KMS-11 (cell line): Measurements from ENCODE around the gene MRPL12.

Experiments used
- H2AFZ ChIP-seq: fragments of 200-600 bp; sonication (generic); 2 replicates; pipeline ENCODE4 v1.6.1; 2016; ENCODE audit warnings: antibody characterized with exemption, mixed run types, low read depth
- H3K27ac ChIP-seq: fragments of 200-600 bp; sonication (generic); 2 replicates; pipeline ENCODE4 v1.6.1; 2016; ENCODE audit warnings: mild to moderate bottlenecking, mixed run types
- H3K27me3 ChIP-seq: fragments of 200-600 bp; sonication (generic); 2 replicates; pipeline ENCODE4 v1.6.1; 2017; ENCODE audit warnings: mild to moderate bottlenecking, low read depth, mixed run types, moderate library complexity; ENCODE audit not compliant: insufficient read depth
- H3K36me3 ChIP-seq: fragments of 200-600 bp; sonication (generic); 2 replicates; pipeline ENCODE4 v1.6.1; 2017; ENCODE audit warnings: mild to moderate bottlenecking, mixed run types; ENCODE audit not compliant: insufficient read depth
- H3K4me1 ChIP-seq: fragments of 200-600 bp; sonication (generic); 2 replicates; pipeline ENCODE4 v1.6.1; 2016; ENCODE audit warnings: mild to moderate bottlenecking, low read depth, mixed run types; ENCODE audit not compliant: poor library complexity, severe bottlenecking
- H3K4me2 ChIP-seq: fragments of 200-600 bp; sonication (generic); 2 replicates; pipeline ENCODE4 v1.7.0; 2016; ENCODE audit warnings: mild to moderate bottlenecking, mixed run types
- H3K4me3 ChIP-seq: fragments of 200-600 bp; sonication (generic); IDR thresholded peaks from 2 replicates; pipeline ENCODE4 v1.6.1; 2017; ENCODE audit warnings: low read depth, low read length, mixed read lengths; ENCODE audit not compliant: insufficient read depth
- H3K79me2 ChIP-seq: fragments of 200-600 bp; sonication (generic); 2 replicates; pipeline ENCODE4 v1.6.1; 2016; ENCODE audit warnings: low read depth, mixed run types; ENCODE audit not compliant: insufficient read depth
- H3K9ac ChIP-seq: fragments of 200-600 bp; sonication (generic); 2 replicates; pipeline ENCODE4 v1.6.1; 2016; ENCODE audit warnings: mild to moderate bottlenecking, mixed run types
- H4K20me1 ChIP-seq: fragments of 200-600 bp; sonication (generic); 2 replicates; pipeline ENCODE4 v1.6.1; 2016; ENCODE audit warnings: mild to moderate bottlenecking, mixed run types; ENCODE audit not compliant: insufficient read depth
- TF ChIP-seq, protein P1 (sequence below): fragments of 200-600 bp; sonication (generic); conservative IDR thresholded peaks from 2 replicates; pipeline ENCODE4 v1.6.1; 2017; ENCODE audit warnings: low read depth, mild to moderate bottlenecking, antibody characterized with exemption, low read length, moderate library complexity, mixed read lengths

The MRPL12 gene

DNA sequence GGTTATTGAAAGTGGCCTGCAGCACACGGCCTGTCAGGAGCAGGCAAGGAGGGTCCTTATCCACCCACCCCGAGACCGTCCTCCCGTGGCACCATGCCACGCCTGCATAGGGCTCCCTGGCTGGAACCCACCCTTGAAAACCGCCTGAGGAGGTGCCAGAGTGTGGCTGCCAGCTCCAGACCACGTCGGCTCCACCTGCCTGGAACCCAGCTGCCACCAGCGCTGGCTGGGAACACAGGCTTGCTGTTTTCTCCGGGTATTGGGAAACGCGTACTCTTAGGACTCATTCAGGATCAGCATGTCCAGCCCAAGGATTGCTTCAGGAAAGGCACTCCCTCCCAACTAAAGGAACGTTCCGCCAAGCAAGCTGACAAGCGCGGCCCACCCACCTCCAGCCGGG is 26.3 kb upstream of the MRPL12 start:
- Histone ChIP-seq H3K4me3 (no peak overlapping the region), H3K27me3 (no peaks in the 10 kb centered on the region), H3K9ac (no peak overlapping the region), H2AFZ (no peak overlapping the region), H3K4me1 (no peaks in the 10 kb centered on the region), H4K20me1 (no peaks in the 10 kb centered on the region), H3K36me3 (no peaks in the 10 kb centered on the region), H3K27ac (no peak overlapping the region), H3K79me2 (peaks cover 8% of the 10 kb centered on the region; the same call in 1 of the 2 replicates), H3K4me2 (no peak overlapping the region)
- TF ChIP-seq, protein P1, sequence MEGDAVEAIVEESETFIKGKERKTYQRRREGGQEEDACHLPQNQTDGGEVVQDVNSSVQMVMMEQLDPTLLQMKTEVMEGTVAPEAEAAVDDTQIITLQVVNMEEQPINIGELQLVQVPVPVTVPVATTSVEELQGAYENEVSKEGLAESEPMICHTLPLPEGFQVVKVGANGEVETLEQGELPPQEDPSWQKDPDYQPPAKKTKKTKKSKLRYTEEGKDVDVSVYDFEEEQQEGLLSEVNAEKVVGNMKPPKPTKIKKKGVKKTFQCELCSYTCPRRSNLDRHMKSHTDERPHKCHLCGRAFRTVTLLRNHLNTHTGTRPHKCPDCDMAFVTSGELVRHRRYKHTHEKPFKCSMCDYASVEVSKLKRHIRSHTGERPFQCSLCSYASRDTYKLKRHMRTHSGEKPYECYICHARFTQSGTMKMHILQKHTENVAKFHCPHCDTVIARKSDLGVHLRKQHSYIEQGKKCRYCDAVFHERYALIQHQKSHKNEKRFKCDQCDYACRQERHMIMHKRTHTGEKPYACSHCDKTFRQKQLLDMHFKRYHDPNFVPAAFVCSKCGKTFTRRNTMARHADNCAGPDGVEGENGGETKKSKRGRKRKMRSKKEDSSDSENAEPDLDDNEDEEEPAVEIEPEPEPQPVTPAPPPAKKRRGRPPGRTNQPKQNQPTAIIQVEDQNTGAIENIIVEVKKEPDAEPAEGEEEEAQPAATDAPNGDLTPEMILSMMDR: no peak

DNA sequence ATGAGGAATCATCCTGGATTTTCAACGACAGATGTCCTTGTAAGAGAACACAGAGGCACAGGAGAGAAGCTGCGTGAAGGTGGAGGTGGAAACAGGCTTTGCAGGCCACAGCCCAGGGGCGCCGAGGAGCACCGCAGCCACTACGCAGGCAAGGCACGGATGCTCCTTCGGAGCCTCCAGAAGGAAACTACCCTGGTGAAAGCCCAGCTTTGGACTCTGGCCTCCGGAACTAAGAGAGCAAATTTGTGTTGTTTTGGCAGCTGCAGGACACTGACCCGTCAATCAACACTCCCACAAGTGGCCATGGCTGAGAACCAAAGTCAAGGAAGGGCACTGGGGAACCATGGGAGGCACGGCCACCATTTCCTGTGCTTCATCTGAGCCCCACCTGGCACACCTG is 23.0 kb upstream of the MRPL12 start:
- Histone ChIP-seq H3K36me3 (no peaks in the 10 kb centered on the region), H3K79me2 (peaks cover 37% of the 10 kb centered on the region), H2AFZ (no peak overlapping the region), H3K27me3 (no peaks in the 10 kb centered on the region), H3K9ac (no peak overlapping the region), H3K27ac (no peak overlapping the region), H4K20me1 (no peaks in the 10 kb centered on the region), H3K4me1 (peaks cover 15% of the 10 kb centered on the region), H3K4me2 (no peak overlapping the region), H3K4me3 (no peak overlapping the region)
- TF ChIP-seq, protein P1: no peak

DNA sequence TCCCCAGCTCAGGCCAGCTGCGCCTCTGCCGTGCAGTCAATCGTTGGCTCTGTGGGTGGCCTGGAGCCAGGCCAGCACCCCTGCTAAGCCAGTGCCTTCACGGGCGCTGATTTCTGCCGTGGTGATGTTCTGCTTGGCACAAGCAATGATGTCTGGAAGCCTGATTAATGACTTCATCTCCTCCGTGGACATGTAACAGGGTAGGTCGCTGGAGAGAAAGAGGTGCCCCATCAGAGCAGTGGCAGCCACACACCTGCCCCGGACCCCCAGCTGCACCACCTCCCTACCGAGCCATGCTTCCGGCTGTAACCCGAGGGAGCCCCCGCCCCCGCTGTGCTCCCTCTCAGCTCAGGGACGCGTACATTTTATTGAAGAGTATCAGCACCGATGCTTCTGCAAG is 21.5 kb upstream of the MRPL12 start:
- no peaks in the 10 kb centered on the region for H4K20me1 ChIP-seq
- H3K9ac ChIP-seq: no peak overlapping the region
- no peak overlapping the region for H2AFZ ChIP-seq
- H3K79me2 ChIP-seq: peaks cover 53% of the 10 kb centered on the region
- H3K4me2 ChIP-seq: no peak overlapping the region
- H3K4me1 ChIP-seq: peaks cover 26% of the 10 kb centered on the region
- H3K27ac ChIP-seq: no peak overlapping the region
- H3K27me3 ChIP-seq: no peaks in the 10 kb centered on the region
- TF ChIP-seq, protein P1: no peak
- H3K36me3 ChIP-seq: peaks cover 7% of the 10 kb centered on the region; the same call in 1 of the 2 replicates
- no peak overlapping the region for H3K4me3 ChIP-seq

DNA sequence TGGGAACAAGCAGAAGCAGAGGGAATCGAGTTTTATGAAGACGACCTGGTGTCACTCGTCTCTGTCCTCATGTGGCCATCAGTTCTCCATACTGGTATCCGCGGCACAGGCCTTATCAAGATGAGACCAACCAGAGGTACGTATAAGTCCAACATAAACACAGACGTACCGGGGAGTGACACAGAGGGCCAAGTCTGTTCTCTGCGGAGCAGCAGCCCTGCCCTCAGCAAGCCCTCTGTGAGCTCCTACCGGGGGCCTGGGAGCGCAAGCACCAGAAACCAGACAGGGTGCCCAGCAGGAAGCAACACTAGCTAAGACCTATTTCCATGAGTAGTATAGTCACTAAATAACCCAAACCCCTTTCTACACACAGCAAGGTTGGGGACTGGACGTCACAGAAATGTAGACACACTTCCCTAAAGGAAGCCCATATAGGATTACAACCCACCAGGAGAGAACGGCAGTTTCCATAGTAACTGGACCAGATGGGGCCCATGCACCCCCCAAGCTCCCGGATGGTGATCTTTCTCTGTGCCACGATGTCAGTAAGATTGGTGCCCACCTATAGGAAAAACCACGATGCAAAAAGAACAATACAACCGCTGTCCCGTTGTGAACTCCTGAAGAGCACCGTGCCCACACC is 20.5 kb upstream of the MRPL12 start:
- H3K4me2 ChIP-seq: peak overlapping the region; percentile 85
- H3K4me3 ChIP-seq: peak overlapping the region; percentile 3
- H3K27ac ChIP-seq: no peak overlapping the region
- H3K9ac ChIP-seq: peak overlapping the region; percentile 85; the same call in 1 of the 2 replicates
- H2AFZ ChIP-seq: peak overlapping the region; percentile 21; the same call in 1 of the 2 replicates
- H4K20me1 ChIP-seq: no peaks in the 10 kb centered on the region
- H3K79me2 ChIP-seq: peaks cover 55% of the 10 kb centered on the region
- peaks cover 12% of the 10 kb centered on the region; the same call in 1 of the 2 replicates for H3K36me3 ChIP-seq
- no peaks in the 10 kb centered on the region for H3K27me3 ChIP-seq
- TF ChIP-seq, protein P1: no peak
- H3K4me1 ChIP-seq: peaks cover 26% of the 10 kb centered on the region
